GM12878 (cell line): ENCODE results near the gene DHFR. TPM values are rescaled to one million over a fixed set of nuclear protein-coding genes. Genes with fewer than 3 reads are reported as not detected.

Experiments used
- ATAC-seq: fragments of 200-7000 bp; cut with Tn5 transposase; 3 replicates; pipeline ENCODE4 v1.9.1; 2020; ENCODE audit warnings: mild to moderate bottlenecking, moderate library complexity
- BruUV-seq: library from RNA; stranded (reverse); fragments of 400-500 nt; replicated peaks from 2 replicates; lab custom pipeline; 2021; lab: Mats Ljungman, UMichigan
- CTCF ChIA-PET: fragments of 300-600 bp; sonication (Branson Sonifier 250); formaldehyde crosslinking; extraction: SDS; loops from one replicate; lab custom pipeline; 2021; ENCODE audit warnings: inconsistent platforms; lab: Yijun Ruan, JAX
- POLR2A ChIA-PET: fragments of 350-600 bp; formaldehyde crosslinking; extraction: SDS; loops from one replicate; lab custom pipeline; 2021; ENCODE audit warnings: inconsistent platforms; lab: Charles Lee
- RAD21 ChIA-PET: fragments of 300-600 bp; sonication (Branson Sonifier 250); formaldehyde crosslinking; loops from one replicate; lab custom pipeline; 2023; ENCODE audit warnings: antibody characterized with exemption; ENCODE audit not compliant: unreplicated experiment; lab: Charles Lee
- SMC1A ChIA-PET: fragments of 300-600 bp; sonication (Branson Sonifier 250); formaldehyde crosslinking; loops from one replicate; lab custom pipeline; 2023; ENCODE audit not compliant: unreplicated experiment, uncharacterized antibody; lab: Charles Lee
- DNase-seq: peaks from one replicate; pipeline ENCODE4 v3.0.0-alpha.2; 2011; ENCODE audit warnings: low read depth, low spot score
- FAIRE-seq: peaks from 3 replicates; lab custom pipeline; 2011; peaks lifted over from hg19 to GRCh38; lab: Jason Lieb, UNC
- H2AFZ ChIP-seq: 2 replicates; pipeline ENCODE4 v1.6.0; 2011; ENCODE audit warnings: low read depth, low read length, control low read depth; ENCODE audit not compliant: control insufficient read depth
- H3K27ac ChIP-seq: 2 replicates; pipeline ENCODE4 v1.5.1; 2011; ENCODE audit warnings: control low read depth; ENCODE audit not compliant: control insufficient read depth, insufficient read depth
- H3K27me3 ChIP-seq, 2 experiments: replicated peaks in 1 of 2; 2 replicates each; pipeline versions ENCODE4 v1.6.0 to v1.6.1; 2011; ENCODE audit warnings: low read length in 1 of 2; ENCODE audit not compliant: control insufficient read depth in 2 of 2, insufficient read depth in 2 of 2
- H3K36me3 ChIP-seq, 2 experiments: 2 replicates each; pipeline ENCODE4 v1.5.1; 2011; ENCODE audit warnings: low read length in 1 of 2; ENCODE audit not compliant: control insufficient read depth in 2 of 2, insufficient read depth in 2 of 2
- H3K4me1 ChIP-seq: 2 replicates; pipeline ENCODE4 v1.6.1; 2011; ENCODE audit warnings: mild to moderate bottlenecking, low read length, moderate library complexity, mixed read lengths; ENCODE audit not compliant: control insufficient read depth, insufficient read depth
- H3K4me2 ChIP-seq: 2 replicates; pipeline ENCODE4 v1.6.0; 2011; ENCODE audit warnings: control low read depth; ENCODE audit not compliant: control insufficient read depth, insufficient read depth
- H3K4me3 ChIP-seq: fragments of 200-600 bp; sonication (generic); 2 replicates; pipeline ENCODE4 v1.5.1; 2016
- H3K79me2 ChIP-seq: 2 replicates; pipeline ENCODE4 v1.6.0; 2011; ENCODE audit warnings: low read length; ENCODE audit not compliant: control insufficient read depth, insufficient read depth
- H3K9ac ChIP-seq: 2 replicates; pipeline ENCODE4 v1.8.0; 2011; ENCODE audit warnings: low read length, control low read depth, mixed read lengths; ENCODE audit not compliant: control insufficient read depth, insufficient read depth
- H3K9me3 ChIP-seq: replicated peaks from 3 replicates; pipeline ENCODE4 v1.5.1; 2011; ENCODE audit warnings: mild to moderate bottlenecking, low read length; ENCODE audit not compliant: control insufficient read depth, insufficient read depth
- H4K20me1 ChIP-seq: 2 replicates; pipeline ENCODE4 v1.6.0; 2011; ENCODE audit not compliant: control insufficient read depth, insufficient read depth
- BRCA1 ChIP-seq: IDR thresholded peaks from 2 replicates; pipeline ENCODE4 v1.6.1; 2011; ENCODE audit warnings: low read depth, low read length, improper control_type of control experiment
- CBFB ChIP-seq: IDR thresholded peaks from 2 replicates; pipeline ENCODE4 v1.6.1; 2016; ENCODE audit warnings: antibody characterized with exemption, low read depth
- CREM ChIP-seq: IDR thresholded peaks from 2 replicates; pipeline ENCODE4 v1.6.1; 2014; ENCODE audit warnings: antibody characterized with exemption, low read depth
- JUNB ChIP-seq: IDR thresholded peaks from 2 replicates; pipeline ENCODE4 v1.6.1; 2016; ENCODE audit warnings: antibody characterized with exemption, mild to moderate bottlenecking
- NFYB ChIP-seq: IDR thresholded peaks from 2 replicates; pipeline ENCODE4 v1.6.1; 2011; ENCODE audit warnings: low read depth, mild to moderate bottlenecking, low read length, improper control_type of control experiment, moderate library complexity; ENCODE audit not compliant: insufficient read depth
- NR2C1 ChIP-seq: fragments of 450-650 bp; IDR thresholded peaks from 2 replicates; pipeline ENCODE4 v1.6.1; 2017; ENCODE audit warnings: antibody characterized with exemption, mild to moderate bottlenecking, moderate library complexity
- NRF1 ChIP-seq: conservative IDR thresholded peaks from 2 replicates; pipeline ENCODE4 v1.6.1; 2011; ENCODE audit warnings: mild to moderate bottlenecking, low read depth, low read length, improper control_type of control experiment
- PAX5 ChIP-seq: IDR thresholded peaks from 2 replicates; pipeline ENCODE4 v1.6.1; 2011; ENCODE audit warnings: low read depth, low read length, borderline replicate concordance
- RBBP5 ChIP-seq: fragments of 200-600 bp; sonication (generic); conservative IDR thresholded peaks from 2 replicates; pipeline ENCODE4 v1.6.1; 2016
- SREBF2 ChIP-seq: IDR thresholded peaks from 2 replicates; pipeline ENCODE4 v1.6.1; 2012; ENCODE audit warnings: mild to moderate bottlenecking, low read length
- WGBS: methylation state at CpG from one replicate; pipeline ENCODE4 v1.1.6; 2016; ENCODE audit warnings: low lambda C conversion rate; ENCODE audit not compliant: insufficient replicate concordance, insufficient coverage; ENCODE audit errors: missing lambda C conversion rate; 5-methylcytosine and 5-hydroxymethylcytosine counted together
- in situ Hi-C: fragments of 300-500 bp; cut with MboI; formaldehyde crosslinking; loops from 9 replicates; pipeline ENCODE4 v1.14.3; 2018; ENCODE audit warnings: mixed read lengths
- intact Hi-C: fragments of 100-400 bp; cut with micrococcal nuclease; formaldehyde crosslinking; loops from one replicate; pipeline ENCODE4 v1.14.2; 2022; ENCODE audit not compliant: unreplicated experiment
- polyA plus RNA-seq, 11 experiments: library from polyadenylated mRNA; depleted of rRNA in 4 of 11; unstranded in 6 of 11; stranded (reverse) in 5 of 11; fragments of >200 nt; fragmentation: Nextera tagmentation in 4 of 11; fragmentation: Illumina TruSeq in 1 of 11; extraction: Ambion mirVana in 4 of 11; extraction: Trizol in 1 of 11; gene quantifications; 1 replicate in 1 of 11; 2 replicates in 10 of 11; pipeline versions ENCODE4 v1.2.1 to v1.2.3, GENCODE V29; 2011 to 2016; ENCODE audit warnings: inconsistent platforms in 2 of 11, missing spikeins in 2 of 11, low read depth in 1 of 11
- total RNA-seq, 4 experiments: library from RNA; depleted of rRNA in 3 of 4; stranded (reverse); fragments of >200 nt in 3 of 4; fragmentation: Illumina TruSeq in 1 of 4; extraction: Trizol in 1 of 4; gene quantifications; 2 replicates each; pipeline versions ENCODE4 v1.2.1 to v1.2.3, GENCODE V29; 2013 to 2021
- TF ChIP-seq, protein P1 (sequence below): fragments of 450-650 bp; IDR thresholded peaks from 2 replicates; pipeline ENCODE4 v1.6.1; 2017; ENCODE audit warnings: mild to moderate bottlenecking, moderate library complexity
- TF ChIP-seq, protein P2 (sequence below): fragments of 450-650 bp; IDR thresholded peaks from 2 replicates; pipeline ENCODE4 v1.6.1; 2016; ENCODE audit warnings: mild to moderate bottlenecking, moderate library complexity, borderline replicate concordance

Gene DHFR
- total and polyA plus RNA-seq, 10 of the 15 experiments (the other 5 are each of a cell fraction or from before 2014, with no cell fraction given): 57.9 to 143 (median 71.4) TPM

DNA sequence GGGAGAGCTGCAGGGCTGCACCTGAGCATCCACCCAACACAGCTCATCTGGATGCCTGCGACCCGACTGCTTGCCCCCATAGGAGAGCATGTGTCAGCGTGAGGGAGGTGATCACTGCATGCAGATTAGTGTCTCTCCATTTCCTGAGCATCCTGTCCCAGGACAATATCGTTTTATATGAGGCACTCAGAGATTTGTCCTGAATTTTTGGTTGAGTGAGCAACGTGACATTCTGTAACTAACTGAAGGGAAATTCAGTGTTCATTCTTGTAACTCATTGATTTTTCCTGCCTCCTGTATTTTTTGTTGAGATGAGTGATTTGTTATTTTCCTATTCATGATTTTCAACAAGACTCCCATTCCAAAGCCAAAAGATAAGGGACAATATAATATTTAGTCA, 64.0 kb downstream of the DHFR start:
- Histone ChIP-seq H3K4me2 (no peak overlapping the region), H3K27ac (no peak overlapping the region), H3K79me2 (no peaks in the 10 kb centered on the region), H3K9me3 (no peaks in the 10 kb centered on the region), H3K27me3 (no peaks in the 10 kb centered on the region), H3K4me3 (no peak overlapping the region), H2AFZ (no peak overlapping the region), H3K4me1 (no peaks in the 10 kb centered on the region), H3K9ac (no peak overlapping the region), H4K20me1 (no peaks in the 10 kb centered on the region), H3K36me3 (no peaks in the 10 kb centered on the region)
- ATAC-seq: no peak
- TF ChIP-seq NRF1 (no peak), PAX5 (no peak), CREM (no peak), BRCA1 (no peak), NFYB (no peak), RBBP5 (no peak), NR2C1 (no peak), CBFB (no peak), SREBF2 (no peak), JUNB (no peak)
- TF ChIP-seq, protein P1, sequence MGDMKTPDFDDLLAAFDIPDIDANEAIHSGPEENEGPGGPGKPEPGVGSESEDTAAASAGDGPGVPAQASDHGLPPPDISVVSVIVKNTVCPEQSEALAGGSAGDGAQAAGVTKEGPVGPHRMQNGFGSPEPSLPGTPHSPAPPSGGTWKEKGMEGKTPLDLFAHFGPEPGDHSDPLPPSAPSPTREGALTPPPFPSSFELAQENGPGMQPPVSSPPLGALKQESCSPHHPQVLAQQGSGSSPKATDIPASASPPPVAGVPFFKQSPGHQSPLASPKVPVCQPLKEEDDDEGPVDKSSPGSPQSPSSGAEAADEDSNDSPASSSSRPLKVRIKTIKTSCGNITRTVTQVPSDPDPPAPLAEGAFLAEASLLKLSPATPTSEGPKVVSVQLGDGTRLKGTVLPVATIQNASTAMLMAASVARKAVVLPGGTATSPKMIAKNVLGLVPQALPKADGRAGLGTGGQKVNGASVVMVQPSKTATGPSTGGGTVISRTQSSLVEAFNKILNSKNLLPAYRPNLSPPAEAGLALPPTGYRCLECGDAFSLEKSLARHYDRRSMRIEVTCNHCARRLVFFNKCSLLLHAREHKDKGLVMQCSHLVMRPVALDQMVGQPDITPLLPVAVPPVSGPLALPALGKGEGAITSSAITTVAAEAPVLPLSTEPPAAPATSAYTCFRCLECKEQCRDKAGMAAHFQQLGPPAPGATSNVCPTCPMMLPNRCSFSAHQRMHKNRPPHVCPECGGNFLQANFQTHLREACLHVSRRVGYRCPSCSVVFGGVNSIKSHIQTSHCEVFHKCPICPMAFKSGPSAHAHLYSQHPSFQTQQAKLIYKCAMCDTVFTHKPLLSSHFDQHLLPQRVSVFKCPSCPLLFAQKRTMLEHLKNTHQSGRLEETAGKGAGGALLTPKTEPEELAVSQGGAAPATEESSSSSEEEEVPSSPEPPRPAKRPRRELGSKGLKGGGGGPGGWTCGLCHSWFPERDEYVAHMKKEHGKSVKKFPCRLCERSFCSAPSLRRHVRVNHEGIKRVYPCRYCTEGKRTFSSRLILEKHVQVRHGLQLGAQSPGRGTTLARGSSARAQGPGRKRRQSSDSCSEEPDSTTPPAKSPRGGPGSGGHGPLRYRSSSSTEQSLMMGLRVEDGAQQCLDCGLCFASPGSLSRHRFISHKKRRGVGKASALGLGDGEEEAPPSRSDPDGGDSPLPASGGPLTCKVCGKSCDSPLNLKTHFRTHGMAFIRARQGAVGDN: no peak
- TF ChIP-seq, protein P2, sequence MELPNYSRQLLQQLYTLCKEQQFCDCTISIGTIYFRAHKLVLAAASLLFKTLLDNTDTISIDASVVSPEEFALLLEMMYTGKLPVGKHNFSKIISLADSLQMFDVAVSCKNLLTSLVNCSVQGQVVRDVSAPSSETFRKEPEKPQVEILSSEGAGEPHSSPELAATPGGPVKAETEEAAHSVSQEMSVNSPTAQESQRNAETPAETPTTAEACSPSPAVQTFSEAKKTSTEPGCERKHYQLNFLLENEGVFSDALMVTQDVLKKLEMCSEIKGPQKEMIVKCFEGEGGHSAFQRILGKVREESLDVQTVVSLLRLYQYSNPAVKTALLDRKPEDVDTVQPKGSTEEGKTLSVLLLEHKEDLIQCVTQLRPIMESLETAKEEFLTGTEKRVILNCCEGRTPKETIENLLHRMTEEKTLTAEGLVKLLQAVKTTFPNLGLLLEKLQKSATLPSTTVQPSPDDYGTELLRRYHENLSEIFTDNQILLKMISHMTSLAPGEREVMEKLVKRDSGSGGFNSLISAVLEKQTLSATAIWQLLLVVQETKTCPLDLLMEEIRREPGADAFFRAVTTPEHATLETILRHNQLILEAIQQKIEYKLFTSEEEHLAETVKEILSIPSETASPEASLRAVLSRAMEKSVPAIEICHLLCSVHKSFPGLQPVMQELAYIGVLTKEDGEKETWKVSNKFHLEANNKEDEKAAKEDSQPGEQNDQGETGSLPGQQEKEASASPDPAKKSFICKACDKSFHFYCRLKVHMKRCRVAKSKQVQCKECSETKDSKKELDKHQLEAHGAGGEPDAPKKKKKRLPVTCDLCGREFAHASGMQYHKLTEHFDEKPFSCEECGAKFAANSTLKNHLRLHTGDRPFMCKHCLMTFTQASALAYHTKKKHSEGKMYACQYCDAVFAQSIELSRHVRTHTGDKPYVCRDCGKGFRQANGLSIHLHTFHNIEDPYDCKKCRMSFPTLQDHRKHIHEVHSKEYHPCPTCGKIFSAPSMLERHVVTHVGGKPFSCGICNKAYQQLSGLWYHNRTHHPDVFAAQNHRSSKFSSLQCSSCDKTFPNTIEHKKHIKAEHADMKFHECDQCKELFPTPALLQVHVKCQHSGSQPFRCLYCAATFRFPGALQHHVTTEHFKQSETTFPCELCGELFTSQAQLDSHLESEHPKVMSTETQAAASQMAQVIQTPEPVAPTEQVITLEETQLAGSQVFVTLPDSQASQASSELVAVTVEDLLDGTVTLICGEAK: no peak
- CTCF ChIA-PET: interaction anchor here (1.3 kb wide), 1 partner anchor 81 kb away, joined by 3 read pairs; no protein-coding TSS in a partner anchor
- DNase-seq: no peak
- WGBS: 48% methylated on average over 5 of the region's 5 CpGs
- SMC1A ChIA-PET: no interaction called here
- intact Hi-C loops (no loop called here), in situ Hi-C loops (no loop called here)
- no peak for FAIRE-seq
- RAD21 ChIA-PET: no interaction called here
- no TSS peak for BruUV-seq
- POLR2A ChIA-PET: no interaction called here
